Peyer's patch (tissue), 4 donors: ENCODE results near the gene RASSF1. TPM values are rescaled to one million over a fixed set of nuclear protein-coding genes. Genes with fewer than 3 reads are reported as not detected.

ENCODE experiments used
- DNase-seq, 3 donors: peaks; one replicate each; pipeline ENCODE4 v3.0.0-alpha.2; 2017 to 2019
- H3K27ac ChIP-seq, 4 donors: fragments of 200-600 bp; sonication (generic); one replicate each; pipeline ENCODE4 v1.5.1; 2016 to 2019
- H3K27me3 ChIP-seq, 2 donors: fragments of 200-600 bp; sonication (generic); one replicate each; pipeline ENCODE4 v1.5.1; 2019
- H3K36me3 ChIP-seq, 3 donors: fragments of 200-600 bp; sonication (generic); one replicate each; pipeline ENCODE4 v1.5.1; 2016 to 2019
- H3K4me1 ChIP-seq, 4 donors: fragments of 200-600 bp; sonication (generic); one replicate each; pipeline ENCODE4 v1.5.1; 2016 to 2019
- H3K4me3 ChIP-seq, 4 donors: fragments of 200-600 bp; sonication (generic); 1 replicate in 3 of 4; 2 replicates in 1 of 4; pipeline ENCODE4 v1.5.1; 2016 to 2019; ENCODE audit warnings: mild to moderate bottlenecking in 1 of 4
- H3K9me3 ChIP-seq, 4 donors: fragments of 200-600 bp; sonication (generic); one replicate each; pipeline ENCODE4 v1.5.1; 2016 to 2019; ENCODE audit warnings: mild to moderate bottlenecking in 1 of 4
- CTCF ChIP-seq, 6 experiments: fragments of 450-650 bp in 4 of 6; fragments of 200-600 bp in 2 of 6; sonication (generic) in 1 of 6; IDR thresholded peaks; one replicate each; pipeline ENCODE4 v1.5.1; 2017 to 2019; ENCODE audit warnings: antibody characterized with exemption in 6 of 6, mild to moderate bottlenecking in 3 of 6, moderate library complexity in 1 of 6
- POLR2A ChIP-seq, 2 donors: fragments of 450-650 bp; IDR thresholded peaks; one replicate each; pipeline ENCODE4 v1.5.1; 2017; ENCODE audit warnings: antibody characterized with exemption in 2 of 2, mild to moderate bottlenecking in 2 of 2, moderate library complexity in 2 of 2
- total RNA-seq, 4 donors: library from RNA; depleted of rRNA; stranded (reverse); fragments of >200 nt; gene quantifications; one replicate each; pipeline ENCODE4 v1.1.0, GENCODE V29; 2016

The RASSF1 gene
- total RNA-seq, 4 donors from 2014 or later, result 27.6 to 80.0 (median 29.4) TPM

- Histone ChIP-seq H3K27me3 (no peaks in the 10 kb centered on the region), H3K4me3 (no peak overlapping the region), H3K4me1 (peaks cover 3 to 38% (median 16%) of the 10 kb centered on the region in 4 donors), H3K9me3 (no peaks in the 10 kb centered on the region), H3K27ac (no peak overlapping the region), H3K36me3 (peaks cover 0 to 3% (median 0%) of the 10 kb centered on the region in 3 donors)
- no peak for DNase-seq
- TF ChIP-seq POLR2A (IDR thresholded peaks at IDR 0.05) (no peak), CTCF (IDR thresholded peaks at IDR 0.05) (no peak)
Measured at GRCh38 chr3:50295553-50296431, 44.8 kb downstream of the RASSF1 start.

GRCh38 chr3:50294492-50295403 is 45.9 kb downstream of the RASSF1 start:
- Histone ChIP-seq H3K27me3 (no peaks in the 10 kb centered on the region), H3K9me3 (no peaks in the 10 kb centered on the region), H3K27ac (no peak overlapping the region), H3K4me1 (peaks cover 3 to 34% (median 16%) of the 10 kb centered on the region in 4 donors), H3K4me3 (no peak overlapping the region), H3K36me3 (peaks cover 0 to 10% (median 0%) of the 10 kb centered on the region in 3 donors)
- no peak for TF ChIP-seq CTCF (IDR thresholded peaks at IDR 0.05)
- TF ChIP-seq POLR2A (IDR thresholded peaks at IDR 0.05), result no peak
- peak in 1 of 3 donors; percentile 44 for DNase-seq

GRCh38 chr3:50294089-50294488 is 46.5 kb downstream of the RASSF1 start:
- Histone ChIP-seq H3K27ac (no peak overlapping the region), H3K4me3 (no peak overlapping the region), H3K36me3 (peaks cover 0 to 16% (median 0%) of the 10 kb centered on the region in 3 donors), H3K27me3 (no peaks in the 10 kb centered on the region), H3K4me1 (peaks cover 3 to 34% (median 16%) of the 10 kb centered on the region in 4 donors), H3K9me3 (no peaks in the 10 kb centered on the region)
- TF ChIP-seq POLR2A (IDR thresholded peaks at IDR 0.05) (no peak), CTCF (IDR thresholded peaks at IDR 0.05) (no peak)
- no peak for DNase-seq

- no peak for TF ChIP-seq CTCF (IDR thresholded peaks at IDR 0.05)
- no peak for TF ChIP-seq POLR2A (IDR thresholded peaks at IDR 0.05)
- Histone ChIP-seq H3K4me3 (peak overlapping the region in 2 of 4 donors; percentile 93 to 97), H3K4me1 (peaks cover 0 to 27% (median 12%) of the 10 kb centered on the region in 4 donors), H3K27ac (peak overlapping the region; percentile 77 to 85 (median 80)), H3K36me3 (peaks cover 0 to 25% (median 0%) of the 10 kb centered on the region in 3 donors), H3K27me3 (no peaks in the 10 kb centered on the region), H3K9me3 (no peaks in the 10 kb centered on the region)
- peak in 1 of 3 donors; percentile 49 for DNase-seq
Measured at GRCh38 chr3:50293079-50293801, 47.4 kb downstream of the RASSF1 start.
